Tongue (tissue), 2 donors: ENCODE measurements around the gene CES5A. TPM values are rescaled to one million over a fixed set of nuclear protein-coding genes. Genes with fewer than 3 reads are reported as not detected.
A peak's percentile ranks its signal among the peaks of the same experiment; 100 is the strongest.
"Not testable (repeated sequence)": the region's sequence is repeated elsewhere in the genome, so short reads cannot be mapped to it uniquely, and the experiment has no call there.

ENCODE experiments used
- DNase-seq: peaks from one replicate; pipeline ENCODE4 v3.0.0-alpha.2; 2015
- total RNA-seq: library from RNA; depleted of rRNA; stranded (reverse); fragments of >200 nt; gene quantifications from one replicate; pipeline ENCODE4 v1.2.3, GENCODE V29; 2014

The CES5A gene
- total RNA-seq, 1 donor from 2014 or later, result not detected

DNA sequence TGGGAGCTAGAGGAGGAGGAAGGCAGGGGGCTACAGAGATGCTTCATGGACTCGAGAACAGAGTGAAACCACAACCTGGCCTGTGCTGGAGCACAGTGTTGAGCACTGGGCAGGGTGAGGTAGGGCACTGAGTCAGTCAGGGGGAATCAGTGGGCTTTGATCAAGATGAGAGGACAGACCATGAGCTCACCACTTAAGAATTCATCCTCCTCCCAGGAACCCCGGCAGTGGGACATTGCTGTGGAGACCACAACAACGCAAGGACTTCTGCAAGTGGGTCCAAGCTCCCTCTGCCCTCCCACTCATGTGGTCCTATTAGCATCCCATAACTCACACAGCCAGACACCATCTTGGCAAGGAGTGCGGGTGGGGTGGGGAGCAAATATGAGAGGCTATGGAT is 1.7 kb upstream of the CES5A start:
- peak; percentile 3 for DNase-seq

GRCh38 chr16:55873122-55873521 is 2.1 kb downstream of the CES5A start:
- DNase-seq, result no peak

DNA sequence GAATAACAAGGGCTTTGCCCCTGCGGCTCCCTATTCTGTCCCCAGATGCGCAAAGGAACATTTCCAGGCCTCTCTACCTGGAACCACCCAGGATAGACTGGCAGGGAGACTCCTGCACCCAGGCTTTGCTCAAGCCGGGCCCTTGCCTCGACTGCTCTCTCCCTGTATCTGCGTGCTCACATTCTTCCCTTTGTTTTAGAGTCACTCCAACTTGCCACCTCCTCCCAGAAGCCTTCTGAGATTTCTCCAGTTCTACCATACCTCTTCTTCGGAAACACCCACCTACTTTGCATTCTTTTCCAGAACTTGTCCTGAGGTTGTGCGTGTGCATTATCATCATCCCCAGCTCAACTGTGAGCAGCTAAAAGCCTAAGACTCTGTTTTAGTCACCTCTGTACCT is 3.0 kb downstream of the CES5A start:
- DNase-seq, result no peak

GRCh38 chr16:55871411-55872038 is 3.6 kb downstream of the CES5A start:
- no peak for DNase-seq

GRCh38 chr16:55868980-55869379 is 6.2 kb downstream of the CES5A start:
- no peak for DNase-seq

DNA sequence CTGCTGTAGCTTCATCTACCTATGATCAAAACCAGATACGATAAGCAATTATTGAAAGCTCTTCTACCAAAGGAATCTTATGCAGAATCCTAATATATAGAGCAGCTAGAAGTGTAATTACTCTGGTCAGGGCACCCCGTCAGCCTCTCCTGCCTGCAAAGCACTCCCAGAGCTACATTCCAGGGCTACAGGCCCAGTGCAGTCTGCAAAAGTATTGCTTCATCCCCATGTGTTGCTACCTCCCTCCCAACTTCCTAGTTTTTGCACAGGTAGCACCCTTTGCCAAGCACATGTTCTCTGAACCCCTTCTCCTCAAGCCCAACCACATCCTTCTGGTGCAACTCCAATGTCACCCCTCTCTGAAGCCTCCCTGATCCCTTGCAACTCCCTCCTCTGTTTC is 7.0 kb downstream of the CES5A start:
- DNase-seq, result peak; percentile 42

GRCh38 chr16:55861288-55861687 is 13.9 kb downstream of the CES5A start:
- no peak for DNase-seq

DNA sequence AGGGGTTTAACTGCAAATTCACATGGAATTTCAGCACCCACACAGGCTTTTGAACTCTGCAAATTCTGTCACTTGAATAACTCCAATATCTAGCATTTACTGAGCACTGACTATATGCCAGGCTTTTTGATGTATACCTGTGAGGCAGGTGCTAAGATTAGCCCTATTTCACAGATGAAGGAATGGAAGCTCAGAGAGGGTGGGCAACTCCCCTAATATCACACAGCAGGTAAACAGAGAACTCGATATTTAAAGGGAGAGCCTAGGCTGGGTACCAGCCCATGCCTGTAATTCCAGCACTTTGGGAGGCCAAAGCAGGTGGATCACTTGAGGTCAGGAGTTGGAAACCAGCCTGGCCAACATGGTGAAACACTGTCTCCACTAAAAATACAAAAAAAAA is 17.5 kb downstream of the CES5A start:
- DNase-seq, result not testable (repeated sequence)

GRCh38 chr16:55856950-55857349 is 18.2 kb downstream of the CES5A start:
- no peak for DNase-seq

GRCh38 chr16:55853114-55853513 is 22.1 kb downstream of the CES5A start:
- no peak for DNase-seq

- no peak for DNase-seq
These were observed 25.6 kb downstream of the CES5A start for GRCh38 chr16:55849536-55849935.

DNA sequence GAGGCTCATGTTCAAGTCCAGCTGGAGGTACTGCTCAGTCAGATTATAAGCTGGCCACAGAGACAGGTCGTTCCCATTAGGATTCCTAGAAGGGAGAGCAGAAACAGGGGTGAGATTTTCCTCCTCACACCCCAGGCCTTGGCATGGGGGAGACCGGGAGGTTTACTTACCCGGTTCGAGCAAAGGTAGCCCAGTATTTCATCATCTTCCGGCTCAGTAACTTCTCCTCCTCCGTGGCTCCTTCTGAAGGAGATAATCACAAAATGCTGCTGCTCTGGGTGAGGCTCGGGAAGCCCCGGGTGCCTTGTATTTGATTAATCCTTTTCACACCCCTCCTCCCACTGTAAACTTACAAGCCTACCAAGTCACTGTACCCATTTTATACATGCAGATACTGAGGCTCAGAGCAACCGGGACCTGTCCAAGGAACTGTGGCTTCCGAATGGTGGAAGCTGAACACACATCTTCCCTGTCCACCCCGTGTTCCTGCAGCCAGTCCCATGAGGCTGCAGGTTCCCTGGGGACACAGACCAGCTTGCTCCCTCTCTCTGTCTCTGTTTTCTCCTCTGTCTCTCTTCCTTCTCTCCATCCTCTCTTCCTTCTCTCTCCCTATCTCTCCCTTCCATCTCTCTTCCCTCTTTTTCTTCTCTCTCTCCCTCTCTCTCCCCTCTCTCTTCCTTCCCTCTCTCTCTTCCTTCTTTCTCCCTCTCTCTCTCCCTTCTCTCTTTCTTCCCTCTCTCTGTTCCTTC is 28.4 kb downstream of the CES5A start:
- no peak for DNase-seq

DNA sequence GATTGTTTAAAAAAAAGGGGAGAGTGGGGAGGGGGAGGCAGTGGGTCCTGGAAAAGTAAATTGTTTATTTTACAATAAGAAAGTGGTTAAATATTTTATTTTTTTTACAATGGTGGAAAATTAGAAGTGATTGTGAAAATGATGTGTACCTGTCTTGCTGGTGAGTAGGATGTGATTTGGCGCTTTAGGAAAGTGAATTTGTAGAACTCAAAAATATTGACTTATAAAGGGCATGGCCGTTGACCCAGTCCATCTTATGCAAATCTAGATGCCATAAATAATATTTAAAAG is 32.1 kb downstream of the CES5A start:
- DNase-seq, result no peak

DNA sequence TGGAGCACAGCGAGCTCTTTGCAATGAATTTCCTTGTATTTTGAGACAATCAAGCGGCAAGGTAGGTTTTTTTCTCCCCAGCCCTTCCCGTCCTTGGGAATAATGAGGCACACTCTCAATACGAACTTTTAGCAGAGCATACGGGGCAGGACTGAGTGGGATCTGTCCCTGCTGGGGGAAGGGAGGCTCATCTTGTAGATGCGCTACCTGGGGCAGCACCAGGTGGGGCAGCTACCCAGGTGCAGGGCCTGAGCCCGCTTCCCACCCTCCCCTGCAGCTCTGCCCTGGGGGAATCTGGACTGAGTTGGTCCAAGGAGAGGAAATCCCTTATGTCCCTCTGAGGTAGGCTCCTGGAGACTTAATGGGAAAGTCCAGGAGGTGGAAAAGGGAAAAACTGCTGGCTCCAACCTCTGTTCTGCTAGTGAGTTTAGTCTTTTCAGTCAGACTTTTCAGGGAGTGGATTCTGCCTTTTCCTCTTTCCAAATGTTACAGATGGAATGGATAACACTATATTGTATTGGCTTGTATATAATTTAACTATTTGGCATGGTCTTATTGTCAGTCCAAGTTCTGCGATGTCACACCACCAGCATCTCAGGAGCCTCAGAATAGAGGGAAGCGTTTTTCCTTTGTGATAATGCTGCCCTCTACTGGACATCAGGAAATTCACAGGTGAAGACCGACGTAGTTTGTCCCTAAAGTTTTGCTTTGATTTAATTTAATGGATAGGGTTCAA is 32.6 kb downstream of the CES5A start:
- peak; percentile 74 for DNase-seq

- no peak for DNase-seq
These were observed 36.1 kb downstream of the CES5A start for GRCh38 chr16:55839115-55839514.

- DNase-seq, result no peak
These were observed 39.0 kb downstream of the CES5A start for GRCh38 chr16:55836158-55836611.

DNA sequence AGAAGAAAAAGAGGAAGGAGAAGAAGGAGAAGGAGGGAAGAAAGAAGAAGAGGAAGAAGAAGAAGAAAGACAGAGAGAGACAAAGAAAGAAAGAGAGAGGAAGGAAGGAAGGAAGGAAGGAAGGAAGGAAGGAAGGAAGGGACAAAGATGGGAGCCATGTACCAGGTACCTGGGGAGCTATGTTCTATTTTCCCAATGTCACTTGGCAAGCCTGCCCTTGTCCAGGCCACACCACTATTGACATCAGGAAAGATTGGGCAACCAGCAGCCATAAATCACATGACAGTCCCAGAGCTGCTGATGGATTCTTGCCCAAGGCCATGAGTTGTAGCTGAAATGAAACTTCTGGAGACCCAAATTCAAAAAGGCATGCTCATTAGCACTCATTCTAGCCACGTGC is 39.6 kb downstream of the CES5A start:
- no peak for DNase-seq

DNA sequence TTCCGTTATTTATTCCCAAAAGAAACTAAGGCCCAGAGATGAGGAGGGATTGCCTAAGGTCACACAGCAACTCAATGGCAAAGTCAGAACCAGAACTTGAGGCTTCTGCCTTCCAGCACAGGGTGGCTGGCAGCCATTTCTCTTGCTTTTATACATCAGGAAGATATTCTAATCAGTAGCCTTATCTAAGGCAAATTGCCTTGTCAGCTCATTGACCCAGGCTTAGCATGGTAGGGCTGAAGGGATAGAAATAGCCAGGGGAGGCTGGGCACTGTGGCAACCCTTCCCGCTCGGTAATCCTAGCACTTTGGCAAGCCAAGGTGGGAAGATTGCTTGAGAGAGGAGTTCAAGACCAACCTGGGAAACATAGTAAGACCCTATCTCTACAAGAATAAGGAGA is 40.0 kb downstream of the CES5A start:
- not testable (repeated sequence) for DNase-seq

GRCh38 chr16:55834049-55834448 is 41.1 kb downstream of the CES5A start:
- no peak for DNase-seq

- peak; percentile 20 for DNase-seq
These were observed 42.1 kb downstream of the CES5A start, which contains the start of gene CES1 for GRCh38 chr16:55832773-55833691. Gene CES1, minus strand, starts transcription at chr16:55833096. Its CDS starts 41 bp downstream, at chr16:55833055.

DNA sequence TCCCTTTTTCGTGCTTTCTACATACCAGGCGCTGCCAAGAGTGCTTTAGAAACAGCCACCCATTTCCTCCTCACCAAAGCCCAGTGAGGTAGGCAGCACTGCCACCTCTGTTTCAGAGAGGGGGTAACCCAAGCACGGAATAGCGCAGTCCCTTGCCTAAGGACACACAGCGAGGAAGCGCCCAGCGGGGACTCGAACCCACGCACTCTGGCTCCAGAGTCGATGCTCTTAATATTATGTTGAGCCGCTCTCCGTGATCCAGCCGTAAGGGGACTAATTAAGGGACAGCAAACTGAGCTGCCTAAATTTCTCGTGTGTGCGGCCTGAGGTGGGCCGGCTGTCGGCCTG is 42.8 kb downstream of the CES5A start:
- no peak for DNase-seq

- no peak for DNase-seq
These were observed 44.4 kb downstream of the CES5A start for GRCh38 chr16:55830658-55831294.
